Measurements from ENCODE around the gene PLRG1. TPM values are rescaled to one million over a fixed set of nuclear protein-coding genes. Genes with fewer than 3 reads are reported as not detected.
"Not testable (repeated sequence)": the region's sequence is repeated elsewhere in the genome, so short reads cannot be mapped to it uniquely, and the experiment has no call there.

PLRG1 gene
- total and polyA plus RNA-seq, 4 donors, result 27.2 to 51.5 (median 29.9) TPM

DNA sequence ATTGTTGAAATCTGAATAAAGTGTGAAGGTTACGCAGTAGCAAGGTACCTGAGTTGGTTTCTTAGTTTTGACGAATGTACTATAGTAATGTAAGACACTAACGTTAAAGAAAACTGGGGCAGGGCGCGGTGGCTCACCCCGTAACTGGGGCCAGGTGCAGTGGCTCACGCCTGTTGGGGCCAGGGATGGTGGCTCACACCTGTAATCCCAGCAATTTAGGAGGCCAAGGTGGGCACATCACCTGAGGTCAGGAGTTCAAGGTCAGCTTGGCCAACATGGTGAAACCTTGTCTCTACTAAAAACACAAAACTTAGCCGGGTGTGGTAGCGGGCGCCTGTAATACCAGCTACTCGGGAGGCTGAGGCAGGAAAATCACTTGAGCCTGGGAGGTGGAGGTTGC lies 47.1 kb upstream of the PLRG1 start:
- WGBS, result 53% methylated on average over 11 of the region's 11 CpGs
- H3K36me3 ChIP-seq (ENCODE audit: control insufficient read depth in 4 of 4, insufficient read depth in 3 of 4, low read depth in 1 of 4, low read length in 3 of 4); H3K27me3 ChIP-seq (ENCODE audit: control insufficient read depth in 4 of 4, insufficient read depth in 4 of 4, low read length in 3 of 4); H3K9me3 ChIP-seq (ENCODE audit: control insufficient read depth in 4 of 4, low read length in 3 of 4); DNase-seq (ENCODE audit: low spot score); H3K9ac ChIP-seq (ENCODE audit: low read depth in 1 of 2, low read length in 2 of 2): not testable (repeated sequence)
- TF ChIP-seq RXRA (IDR thresholded peaks at IDR 0.05), result peak in 1 of 2 donors; percentile 10
- Histone ChIP-seq H3K4me1 (ENCODE audit: control insufficient read depth in 4 of 4, insufficient read depth in 4 of 4, low read length in 3 of 4) (peaks cover 5 to 59% (median 48%) of the 10 kb centered on the region in 4 donors), H3K27ac (ENCODE audit: low read depth in 1 of 2, low read length in 2 of 2) (peak overlapping the region; percentile 68 to 71), H3K4me3 (ENCODE audit: low read depth in 1 of 3, low read length in 3 of 3) (peak overlapping the region in 1 of 3 donors; percentile 38)

DNA sequence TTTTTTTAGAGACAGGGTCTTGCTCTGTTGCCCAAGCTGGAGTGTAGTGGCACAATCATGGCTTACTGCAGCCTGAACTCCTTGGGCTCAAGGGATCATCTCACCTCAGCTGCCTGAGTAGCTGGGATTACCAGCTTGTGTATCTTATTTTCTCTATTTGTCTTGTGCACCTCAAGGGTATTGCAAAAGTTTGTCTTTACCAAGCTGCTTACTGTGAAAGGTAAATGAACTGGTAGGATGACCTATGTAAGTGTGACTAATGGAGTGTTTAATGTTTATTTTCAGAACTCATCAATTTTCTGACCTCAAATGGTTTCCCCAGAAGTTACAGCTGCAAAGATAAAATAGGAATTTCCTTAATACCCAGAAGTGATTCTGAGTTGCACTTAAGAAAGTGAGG lies 45.6 kb upstream of the PLRG1 start:
- no peaks in the 10 kb centered on the region for H3K36me3 ChIP-seq (ENCODE audit: control insufficient read depth in 4 of 4, insufficient read depth in 3 of 4, low read depth in 1 of 4, low read length in 3 of 4)
- no peaks in the 10 kb centered on the region for H3K9me3 ChIP-seq (ENCODE audit: control insufficient read depth in 4 of 4, low read length in 3 of 4)
- no peak for DNase-seq (ENCODE audit: low spot score)
- H3K4me3 ChIP-seq (ENCODE audit: low read depth in 1 of 3, low read length in 3 of 3), result no peak overlapping the region
- H3K27ac ChIP-seq (ENCODE audit: low read depth in 1 of 2, low read length in 2 of 2), result peak overlapping the region in 1 of 2 donors; percentile 11
- TF ChIP-seq, protein P1, sequence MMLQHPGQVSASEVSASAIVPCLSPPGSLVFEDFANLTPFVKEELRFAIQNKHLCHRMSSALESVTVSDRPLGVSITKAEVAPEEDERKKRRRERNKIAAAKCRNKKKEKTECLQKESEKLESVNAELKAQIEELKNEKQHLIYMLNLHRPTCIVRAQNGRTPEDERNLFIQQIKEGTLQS (IDR thresholded peaks at IDR 0.05), result no peak
- TF ChIP-seq HNF4A (conservative IDR thresholded peaks at IDR 0.05) (peak; percentile 35 to 63), RXRA (IDR thresholded peaks at IDR 0.05) (peak; percentile 65 to 80), YY1 (IDR thresholded peaks at IDR 0.05) (peak; percentile 52), JUND (IDR thresholded peaks at IDR 0.05) (peak; percentile 39 to 78), RAD21 (IDR thresholded peaks at IDR 0.05) (no peak)
- no peak overlapping the region for H3K9ac ChIP-seq (ENCODE audit: low read depth in 1 of 2, low read length in 2 of 2)
- no peaks in the 10 kb centered on the region for H3K27me3 ChIP-seq (ENCODE audit: control insufficient read depth in 4 of 4, insufficient read depth in 4 of 4, low read length in 3 of 4)
- peaks cover 5 to 72% (median 61%) of the 10 kb centered on the region in 4 donors for H3K4me1 ChIP-seq (ENCODE audit: control insufficient read depth in 4 of 4, insufficient read depth in 4 of 4, low read length in 3 of 4)

DNA sequence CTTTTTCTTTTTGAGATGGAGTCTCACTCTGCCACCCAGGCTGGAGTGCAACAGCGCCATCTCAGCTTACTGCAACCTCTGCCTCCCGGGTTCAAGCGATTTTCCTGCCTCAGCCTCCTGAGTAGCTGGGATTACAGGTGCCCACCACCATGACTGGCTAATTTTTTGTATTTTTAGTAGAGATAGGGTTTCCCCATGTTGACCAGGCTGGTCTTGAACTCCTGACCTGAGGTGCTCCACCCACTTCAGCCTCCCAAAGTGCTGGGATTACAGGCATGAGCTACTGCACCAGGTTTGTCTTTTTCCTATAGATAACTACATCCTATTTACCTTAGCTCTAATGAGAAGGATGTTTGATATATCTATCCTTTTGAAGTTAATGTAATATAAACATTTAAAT lies 44.1 kb upstream of the PLRG1 start:
- not testable (repeated sequence) for H3K9me3 ChIP-seq (ENCODE audit: control insufficient read depth in 4 of 4, low read length in 3 of 4); H3K4me3 ChIP-seq (ENCODE audit: low read depth in 1 of 3, low read length in 3 of 3); DNase-seq (ENCODE audit: low spot score); H3K27me3 ChIP-seq (ENCODE audit: control insufficient read depth in 4 of 4, insufficient read depth in 4 of 4, low read length in 3 of 4); H3K27ac ChIP-seq (ENCODE audit: low read depth in 1 of 2, low read length in 2 of 2); H3K9ac ChIP-seq (ENCODE audit: low read depth in 1 of 2, low read length in 2 of 2)
- 88% methylated on average over 3 of the region's 3 CpGs for WGBS
- H3K36me3 ChIP-seq (ENCODE audit: control insufficient read depth in 4 of 4, insufficient read depth in 3 of 4, low read depth in 1 of 4, low read length in 3 of 4), result peaks cover 0 to 11% (median 7%) of the 10 kb centered on the region in 4 donors
- peaks cover 5 to 69% (median 60%) of the 10 kb centered on the region in 4 donors for H3K4me1 ChIP-seq (ENCODE audit: control insufficient read depth in 4 of 4, insufficient read depth in 4 of 4, low read length in 3 of 4)

DNA sequence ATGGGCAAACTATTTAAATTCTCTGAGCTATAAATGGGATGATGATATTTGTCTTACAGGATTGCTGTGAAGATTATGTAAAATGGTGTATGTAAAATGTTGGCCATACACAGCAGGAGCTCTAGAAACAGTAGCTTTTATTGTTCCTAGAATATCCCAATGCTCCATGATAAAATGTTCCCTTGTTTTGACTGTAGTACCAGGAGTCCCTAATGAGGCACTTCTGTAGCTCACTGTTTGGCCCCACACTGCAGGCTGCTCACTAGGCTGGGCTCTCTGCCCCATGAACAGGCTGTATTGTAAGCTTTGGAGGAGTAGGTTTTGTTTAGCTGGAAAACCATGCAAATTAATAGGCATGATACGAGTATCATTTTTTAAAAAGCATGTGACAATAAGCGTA lies 43.7 kb upstream of the PLRG1 start:
- Histone ChIP-seq H3K36me3 (ENCODE audit: control insufficient read depth in 4 of 4, insufficient read depth in 3 of 4, low read depth in 1 of 4, low read length in 3 of 4) (peaks cover 0 to 16% (median 11%) of the 10 kb centered on the region in 4 donors), H3K4me1 (ENCODE audit: control insufficient read depth in 4 of 4, insufficient read depth in 4 of 4, low read length in 3 of 4) (peaks cover 5 to 73% (median 58%) of the 10 kb centered on the region in 4 donors), H3K9ac (ENCODE audit: low read depth in 1 of 2, low read length in 2 of 2) (no peak overlapping the region), H3K27me3 (ENCODE audit: control insufficient read depth in 4 of 4, insufficient read depth in 4 of 4, low read length in 3 of 4) (no peaks in the 10 kb centered on the region), H3K9me3 (ENCODE audit: control insufficient read depth in 4 of 4, low read length in 3 of 4) (no peaks in the 10 kb centered on the region), H3K27ac (ENCODE audit: low read depth in 1 of 2, low read length in 2 of 2) (peak overlapping the region; percentile 61 to 84), H3K4me3 (ENCODE audit: low read depth in 1 of 3, low read length in 3 of 3) (no peak overlapping the region)
- WGBS, result 72% methylated on average over 2 of the region's 2 CpGs
- DNase-seq (ENCODE audit: low spot score), result no peak
- TF ChIP-seq EGR1 (IDR thresholded peaks at IDR 0.05; ENCODE audit: low read depth in 2 of 2), result no peak
- no peak for TF ChIP-seq TAF1 (conservative IDR thresholded peaks at IDR 0.05)
- TF ChIP-seq GABPA (IDR thresholded peaks at IDR 0.05 in 1 of 2, conservative IDR thresholded peaks at IDR 0.05 in 1 of 2), result no peak
- TF ChIP-seq FOXA1 (IDR thresholded peaks at IDR 0.05), result no peak
- no peak for TF ChIP-seq RAD21 (IDR thresholded peaks at IDR 0.05)
- TF ChIP-seq, protein P2, sequence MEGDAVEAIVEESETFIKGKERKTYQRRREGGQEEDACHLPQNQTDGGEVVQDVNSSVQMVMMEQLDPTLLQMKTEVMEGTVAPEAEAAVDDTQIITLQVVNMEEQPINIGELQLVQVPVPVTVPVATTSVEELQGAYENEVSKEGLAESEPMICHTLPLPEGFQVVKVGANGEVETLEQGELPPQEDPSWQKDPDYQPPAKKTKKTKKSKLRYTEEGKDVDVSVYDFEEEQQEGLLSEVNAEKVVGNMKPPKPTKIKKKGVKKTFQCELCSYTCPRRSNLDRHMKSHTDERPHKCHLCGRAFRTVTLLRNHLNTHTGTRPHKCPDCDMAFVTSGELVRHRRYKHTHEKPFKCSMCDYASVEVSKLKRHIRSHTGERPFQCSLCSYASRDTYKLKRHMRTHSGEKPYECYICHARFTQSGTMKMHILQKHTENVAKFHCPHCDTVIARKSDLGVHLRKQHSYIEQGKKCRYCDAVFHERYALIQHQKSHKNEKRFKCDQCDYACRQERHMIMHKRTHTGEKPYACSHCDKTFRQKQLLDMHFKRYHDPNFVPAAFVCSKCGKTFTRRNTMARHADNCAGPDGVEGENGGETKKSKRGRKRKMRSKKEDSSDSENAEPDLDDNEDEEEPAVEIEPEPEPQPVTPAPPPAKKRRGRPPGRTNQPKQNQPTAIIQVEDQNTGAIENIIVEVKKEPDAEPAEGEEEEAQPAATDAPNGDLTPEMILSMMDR (IDR thresholded peaks at IDR 0.05; ENCODE audit: low read depth, low read length, missing input control), result no peak
- TF ChIP-seq, protein P3, sequence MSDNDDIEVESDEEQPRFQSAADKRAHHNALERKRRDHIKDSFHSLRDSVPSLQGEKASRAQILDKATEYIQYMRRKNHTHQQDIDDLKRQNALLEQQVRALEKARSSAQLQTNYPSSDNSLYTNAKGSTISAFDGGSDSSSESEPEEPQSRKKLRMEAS (IDR thresholded peaks at IDR 0.05), result no peak
- TF ChIP-seq YY1 (IDR thresholded peaks at IDR 0.05), result no peak
- TF ChIP-seq, protein P4, sequence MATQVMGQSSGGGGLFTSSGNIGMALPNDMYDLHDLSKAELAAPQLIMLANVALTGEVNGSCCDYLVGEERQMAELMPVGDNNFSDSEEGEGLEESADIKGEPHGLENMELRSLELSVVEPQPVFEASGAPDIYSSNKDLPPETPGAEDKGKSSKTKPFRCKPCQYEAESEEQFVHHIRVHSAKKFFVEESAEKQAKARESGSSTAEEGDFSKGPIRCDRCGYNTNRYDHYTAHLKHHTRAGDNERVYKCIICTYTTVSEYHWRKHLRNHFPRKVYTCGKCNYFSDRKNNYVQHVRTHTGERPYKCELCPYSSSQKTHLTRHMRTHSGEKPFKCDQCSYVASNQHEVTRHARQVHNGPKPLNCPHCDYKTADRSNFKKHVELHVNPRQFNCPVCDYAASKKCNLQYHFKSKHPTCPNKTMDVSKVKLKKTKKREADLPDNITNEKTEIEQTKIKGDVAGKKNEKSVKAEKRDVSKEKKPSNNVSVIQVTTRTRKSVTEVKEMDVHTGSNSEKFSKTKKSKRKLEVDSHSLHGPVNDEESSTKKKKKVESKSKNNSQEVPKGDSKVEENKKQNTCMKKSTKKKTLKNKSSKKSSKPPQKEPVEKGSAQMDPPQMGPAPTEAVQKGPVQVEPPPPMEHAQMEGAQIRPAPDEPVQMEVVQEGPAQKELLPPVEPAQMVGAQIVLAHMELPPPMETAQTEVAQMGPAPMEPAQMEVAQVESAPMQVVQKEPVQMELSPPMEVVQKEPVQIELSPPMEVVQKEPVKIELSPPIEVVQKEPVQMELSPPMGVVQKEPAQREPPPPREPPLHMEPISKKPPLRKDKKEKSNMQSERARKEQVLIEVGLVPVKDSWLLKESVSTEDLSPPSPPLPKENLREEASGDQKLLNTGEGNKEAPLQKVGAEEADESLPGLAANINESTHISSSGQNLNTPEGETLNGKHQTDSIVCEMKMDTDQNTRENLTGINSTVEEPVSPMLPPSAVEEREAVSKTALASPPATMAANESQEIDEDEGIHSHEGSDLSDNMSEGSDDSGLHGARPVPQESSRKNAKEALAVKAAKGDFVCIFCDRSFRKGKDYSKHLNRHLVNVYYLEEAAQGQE (IDR thresholded peaks at IDR 0.05), result no peak
- TF ChIP-seq RXRA (IDR thresholded peaks at IDR 0.05), result no peak
- TF ChIP-seq JUND (IDR thresholded peaks at IDR 0.05), result no peak
- no peak for TF ChIP-seq HNF4A (conservative IDR thresholded peaks at IDR 0.05)
- TF ChIP-seq HNF4G (IDR thresholded peaks at IDR 0.05), result no peak
- TF ChIP-seq, protein P1 (IDR thresholded peaks at IDR 0.05), result no peak
- TF ChIP-seq FOXA2 (IDR thresholded peaks at IDR 0.05), result no peak
- no peak for TF ChIP-seq NR2F2 (IDR thresholded peaks at IDR 0.05)

Measured in liver (tissue), 9 donors.